ENCODE measurements around the gene BLM. TPM values are rescaled to one million over a fixed set of nuclear protein-coding genes. Genes with fewer than 3 reads are reported as not detected.

BLM gene
- polyA plus RNA-seq, 1 experiment = 2.1 TPM

DNA sequence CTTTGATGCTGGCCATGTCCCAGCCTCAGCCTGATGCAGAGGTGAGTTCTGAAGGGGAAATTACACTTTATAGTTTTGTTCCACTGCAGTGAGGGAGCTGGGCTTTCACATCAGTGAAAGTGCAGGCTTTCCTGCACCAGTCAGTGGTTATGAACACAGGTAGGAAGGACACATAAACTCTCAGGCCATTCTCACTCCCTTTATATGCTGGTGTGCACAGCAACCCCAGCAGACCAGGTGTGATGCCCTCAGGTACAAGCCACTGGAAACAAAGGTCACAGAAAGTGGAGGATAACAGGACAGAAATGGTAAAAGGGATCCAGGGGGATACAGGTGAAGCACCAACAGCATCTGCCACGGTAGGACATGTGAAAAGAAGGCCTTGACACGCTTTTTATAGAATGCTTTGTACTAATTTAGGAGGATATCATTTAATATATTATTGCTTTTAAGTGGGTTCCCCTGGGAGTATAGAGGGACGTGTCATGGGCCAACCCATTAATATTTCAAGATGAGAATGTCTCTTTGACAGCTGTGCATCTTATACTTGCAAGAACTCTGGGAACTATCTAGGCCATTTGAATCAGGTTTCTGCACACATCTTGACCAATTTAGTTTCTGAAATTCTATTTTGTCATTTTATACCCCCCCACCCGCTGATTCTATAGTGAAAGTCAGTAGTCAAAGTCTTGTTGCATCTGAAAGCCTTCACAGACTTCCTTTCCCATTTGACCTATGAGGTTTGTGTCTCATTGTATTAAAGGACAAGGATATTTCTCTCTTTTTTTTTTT lies 25.0 kb upstream of the BLM start:
- Histone ChIP-seq H3K27me3 (ENCODE audit: control insufficient read depth, insufficient read depth, low read length) (no peaks in the 10 kb centered on the region), H3K9me3 (ENCODE audit: control insufficient read depth, insufficient read depth, low read length) (peaks cover 3% of the 10 kb centered on the region; the same call in 1 of the 2 replicates), H3K4me3 (ENCODE audit: low read depth, low read length) (no peak overlapping the region), H3K27ac (ENCODE audit: low read depth, low read length) (no peak overlapping the region)
- CTCF ChIA-PET = interaction anchor here (0.9 to 1.2 kb wide), 2 partner anchors 74 to 373 kb away, joined by 3 read pairs; no protein-coding TSS in a partner anchor
- POLR2A ChIA-PET = no interaction called here
- no peak for DNase-seq (ENCODE audit: low read depth, low spot score)
- TF ChIP-seq CTCF (IDR thresholded peaks at IDR 0.05; ENCODE audit: low read depth, low read length) = no peak

DNA sequence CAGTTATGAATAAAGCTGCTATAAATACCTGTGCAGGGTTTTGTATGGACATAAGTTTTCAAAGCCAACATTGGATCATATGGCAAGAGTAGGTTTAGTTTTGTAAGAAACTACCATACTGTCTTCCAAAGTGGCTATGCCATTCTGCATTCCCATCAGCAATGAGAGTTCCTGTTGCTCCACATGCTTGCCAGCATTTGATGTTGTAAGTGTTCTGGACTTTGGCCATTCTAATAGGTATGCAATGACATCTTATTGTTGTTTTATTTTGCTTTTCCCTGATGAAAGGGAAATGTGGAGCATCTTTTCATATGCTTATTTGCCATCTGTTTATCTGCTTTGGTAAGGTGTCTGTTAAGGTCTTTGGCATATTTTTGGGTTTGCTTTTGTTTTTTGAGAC lies 22.2 kb upstream of the BLM start:
- ChIA-PET POLR2A (no interaction called here), CTCF (interaction anchor here (1.0 to 2.7 kb wide), 2 partner anchors 22 to 47 kb away, joined by 3 to 11 read pairs; partner anchors contain the start of gene BLM)
- no peak overlapping the region for H3K4me3 ChIP-seq (ENCODE audit: low read depth, low read length)

DNA sequence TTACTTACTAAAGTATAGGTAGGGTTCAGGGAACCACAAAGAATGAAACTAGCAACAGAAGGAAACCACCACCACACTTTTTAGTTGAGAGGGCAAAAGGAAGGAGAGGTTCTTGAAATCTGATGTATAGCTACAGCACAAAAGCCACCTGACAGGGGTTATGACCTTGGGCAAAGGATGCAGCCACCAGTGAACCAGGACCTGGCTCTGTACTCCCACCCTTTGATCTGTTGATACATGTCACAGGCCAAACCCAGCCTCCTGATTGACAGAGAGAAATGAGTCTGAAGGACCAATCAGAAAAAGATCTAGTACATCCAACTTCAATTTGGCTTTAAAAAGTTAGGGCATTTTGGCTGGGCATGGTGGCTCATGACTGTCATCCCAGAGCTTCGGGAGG lies 20.0 kb upstream of the BLM start:
- no peak overlapping the region for H3K4me3 ChIP-seq (ENCODE audit: low read depth, low read length)
- POLR2A ChIA-PET = no interaction called here
- DNase-seq (ENCODE audit: low read depth, low spot score) = no peak
- no peaks in the 10 kb centered on the region for H3K9me3 ChIP-seq (ENCODE audit: control insufficient read depth, insufficient read depth, low read length)
- TF ChIP-seq CTCF (IDR thresholded peaks at IDR 0.05; ENCODE audit: low read depth, low read length) = no peak
- H3K27me3 ChIP-seq (ENCODE audit: control insufficient read depth, insufficient read depth, low read length) = no peaks in the 10 kb centered on the region
- H3K27ac ChIP-seq (ENCODE audit: low read depth, low read length) = no peak overlapping the region
- CTCF ChIA-PET = interaction anchor here (0.6 to 1.0 kb wide), 2 partner anchors 49 to 167 kb away, joined by 3 to 6 read pairs; no protein-coding TSS in a partner anchor

More for the DNA sequence above, 22.2 kb upstream of the BLM start:
- Histone ChIP-seq H3K27ac (ENCODE audit: low read depth, low read length) (no peak overlapping the region), H3K9me3 (ENCODE audit: control insufficient read depth, insufficient read depth, low read length) (no peaks in the 10 kb centered on the region), H3K27me3 (ENCODE audit: control insufficient read depth, insufficient read depth, low read length) (no peaks in the 10 kb centered on the region)
- DNase-seq (ENCODE audit: low read depth, low spot score) = no peak
- TF ChIP-seq CTCF (IDR thresholded peaks at IDR 0.05; ENCODE audit: low read depth, low read length) = no peak

DNA sequence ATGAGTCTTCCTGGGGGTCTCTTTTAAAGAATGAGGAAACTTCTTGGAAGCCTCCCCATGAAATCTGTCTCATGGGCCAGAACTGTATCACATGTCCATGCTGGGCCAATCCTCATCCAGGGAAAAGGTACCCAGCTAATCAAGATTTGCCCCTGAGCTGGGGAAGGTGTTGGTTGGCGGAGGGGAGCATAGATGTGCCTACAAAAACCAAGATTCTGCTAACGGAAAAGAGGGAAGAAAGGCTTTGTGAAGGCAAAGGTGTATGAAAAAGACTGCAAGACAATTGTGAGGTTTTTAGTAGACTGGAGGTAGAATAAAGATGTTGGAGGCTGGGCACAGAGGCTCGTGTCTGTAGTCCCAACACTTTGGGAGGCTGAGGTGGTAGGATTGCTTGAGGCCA lies 18.5 kb upstream of the BLM start:
- ChIA-PET CTCF (interaction anchor here (1.4 kb wide), 1 partner anchor 49 kb away, joined by 3 read pairs; no protein-coding TSS in a partner anchor), POLR2A (no interaction called here)
- H3K27me3 ChIP-seq (ENCODE audit: control insufficient read depth, insufficient read depth, low read length) = no peaks in the 10 kb centered on the region

More for the DNA sequence above, 18.5 kb upstream of the BLM start:
- Histone ChIP-seq H3K27ac (ENCODE audit: low read depth, low read length) (no peak overlapping the region), H3K4me3 (ENCODE audit: low read depth, low read length) (no peak overlapping the region), H3K9me3 (ENCODE audit: control insufficient read depth, insufficient read depth, low read length) (no peaks in the 10 kb centered on the region)
- DNase-seq (ENCODE audit: low read depth, low spot score) = no peak
- TF ChIP-seq CTCF (IDR thresholded peaks at IDR 0.05; ENCODE audit: low read depth, low read length) = no peak
